ENCODE measurements around the gene GRAP. TPM values are rescaled to one million over a fixed set of nuclear protein-coding genes. Genes with fewer than 3 reads are reported as not detected.

Gene GRAP
- total and polyA plus RNA-seq, 10 of the 15 experiments (the other 5 are each of a cell fraction or from before 2014, with no cell fraction given): 0.58 to 78.3 (median 36.6) TPM

- no peak for ATAC-seq
- Histone ChIP-seq H3K79me2 (ENCODE audit: control insufficient read depth, insufficient read depth, low read length) (no peaks in the 10 kb centered on the region), H3K27me3 (replicated peaks in 1 of 2; ENCODE audit: control insufficient read depth in 2 of 2, insufficient read depth in 2 of 2, low read length in 1 of 2) (no peaks in the 10 kb centered on the region), H3K9ac (ENCODE audit: control insufficient read depth, insufficient read depth, low read length) (no peak overlapping the region), H3K4me2 (ENCODE audit: control insufficient read depth, insufficient read depth) (no peak overlapping the region), H3K9me3 (replicated peaks; ENCODE audit: control insufficient read depth, insufficient read depth, low read length) (no peaks in the 10 kb centered on the region), H4K20me1 (ENCODE audit: control insufficient read depth, insufficient read depth) (no peaks in the 10 kb centered on the region), H2AFZ (ENCODE audit: control insufficient read depth, low read depth, low read length) (no peak overlapping the region), H3K4me3 (no peak overlapping the region), H3K36me3 (ENCODE audit: control insufficient read depth in 2 of 2, insufficient read depth in 2 of 2, low read length in 1 of 2) (peaks cover 0 to 23% of the 10 kb centered on the region in 2 experiments; a peak in 2 of 4 replicates), H3K27ac (ENCODE audit: control insufficient read depth, insufficient read depth) (no peak overlapping the region), H3K4me1 (ENCODE audit: control insufficient read depth, insufficient read depth, low read length) (no peaks in the 10 kb centered on the region)
- ChIA-PET POLR2A (no interaction called here), SMC1A (ENCODE audit: uncharacterized antibody, unreplicated experiment) (no interaction called here), RAD21 (ENCODE audit: unreplicated experiment) (no interaction called here), CTCF (interaction anchor here (0.8 kb wide), 1 partner anchor 21 kb away, joined by 3 read pairs; no protein-coding TSS in a partner anchor)
- no peak for DNase-seq (ENCODE audit: low read depth, low spot score)
- WGBS (ENCODE audit: insufficient coverage, insufficient replicate concordance, low lambda C conversion rate, missing lambda C conversion rate): 90% methylated on average over 30 of the region's 30 CpGs
- no peak for FAIRE-seq
- BruUV-seq (replicated peaks): no TSS peak
- TF ChIP-seq NR2F1 (conservative IDR thresholded peaks at IDR 0.05) (no peak), ATF2 (IDR thresholded peaks at IDR 0.05; ENCODE audit: low read length) (no peak), RBBP5 (conservative IDR thresholded peaks at IDR 0.05) (no peak), HDAC2 (IDR thresholded peaks at IDR 0.05) (no peak), BRCA1 (IDR thresholded peaks at IDR 0.05; ENCODE audit: low read depth, low read length) (no peak), SP1 (IDR thresholded peaks at IDR 0.05; ENCODE audit: low read depth, low read length) (no peak), ZBED1 (IDR thresholded peaks at IDR 0.05; ENCODE audit: borderline replicate concordance) (no peak), SIN3A (IDR thresholded peaks at IDR 0.05; ENCODE audit: low read depth, low read length) (no peak), NRF1 (conservative IDR thresholded peaks at IDR 0.05; ENCODE audit: low read depth, low read length) (no peak), HDAC6 (IDR thresholded peaks at IDR 0.05; ENCODE audit: unreplicated experiment) (no peak), LARP7 (IDR thresholded peaks at IDR 0.05) (no peak), NFYB (IDR thresholded peaks at IDR 0.05; ENCODE audit: insufficient read depth, low read depth, low read length) (no peak), CHD4 (IDR thresholded peaks at IDR 0.05) (no peak), HDGF (IDR thresholded peaks at IDR 0.05) (no peak), BACH1 (IDR thresholded peaks at IDR 0.05; ENCODE audit: borderline replicate concordance) (no peak), RELA (IDR thresholded peaks at IDR 0.05; ENCODE audit: borderline replicate concordance, partially characterized antibody) (no peak), SMC3 (IDR thresholded peaks at IDR 0.05; ENCODE audit: borderline replicate concordance, low read length) (no peak), TARDBP (IDR thresholded peaks at IDR 0.05; ENCODE audit: borderline replicate concordance) (no peak)
- in situ Hi-C loops (cut with MboI) (no loop called here), intact Hi-C loops (cut with micrococcal nuclease; ENCODE audit: unreplicated experiment) (no loop called here)
These were observed 64.9 kb downstream of the GRAP start for GRCh38 chr17:18981642-18982424.
